Measurements from ENCODE around the gene LIMS1.
"Not testable (repeated sequence)": the region's sequence is repeated elsewhere in the genome, so short reads cannot be mapped to it uniquely, and the experiment has no call there.

DNA sequence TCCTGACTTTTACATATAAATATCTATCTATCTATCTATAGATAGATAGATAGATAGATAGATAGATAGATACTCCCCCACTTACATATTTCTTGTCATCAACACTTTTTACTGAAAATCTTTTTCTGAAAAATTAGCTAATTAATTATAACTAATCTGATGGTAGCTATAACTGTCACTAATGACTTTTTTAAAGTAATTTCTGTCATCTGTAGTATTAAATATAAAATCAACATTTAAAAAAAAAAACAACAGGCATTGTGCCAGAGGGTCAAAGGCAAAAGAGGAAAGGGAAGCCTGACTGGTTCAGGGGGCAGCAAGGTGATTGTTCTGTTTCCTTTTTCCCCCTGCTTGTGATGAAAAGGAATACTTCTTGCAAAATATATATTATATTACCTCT is 122.0 kb downstream of the LIMS1 start:
- TF ChIP-seq CTCF (IDR thresholded peaks at IDR 0.05); EZH2 (IDR thresholded peaks at IDR 0.05; ENCODE audit: borderline replicate concordance, insufficient read depth, low read depth, low read length, poor library complexity, severe bottlenecking): not testable (repeated sequence)

Measured in B cell (primary cell).